H1 (cell line): ENCODE measurements around the gene NGEF. TPM values are rescaled to one million over a fixed set of nuclear protein-coding genes. Genes with fewer than 3 reads are reported as not detected.

ENCODE experiments used
- CTCF ChIA-PET: fragments of 300-600 bp; sonication (Branson Sonifier 250); formaldehyde crosslinking; loops from one replicate; lab custom pipeline; 2021; ENCODE audit not compliant: partially characterized antibody; lab: Charles Lee
- POLR2A ChIA-PET: fragments of 300-600 bp; sonication (Branson Sonifier 250); formaldehyde crosslinking; loops from one replicate; lab custom pipeline; 2021; ENCODE audit warnings: inconsistent platforms; ENCODE audit not compliant: partially characterized antibody; lab: Charles Lee
- DNase-seq, 2 experiments: peaks; one replicate each; pipeline versions ENCODE4 v3.0.0 to v3.0.0-alpha.2; 2010 to 2022; ENCODE audit warnings: low spot score in 2 of 2, low read depth in 1 of 2, mixed read lengths in 1 of 2
- FAIRE-seq: peaks from 2 replicates; lab custom pipeline; 2011; peaks lifted over from hg19 to GRCh38; lab: Jason Lieb, UNC
- H2AFZ ChIP-seq: 2 replicates; pipeline ENCODE4 v1.8.1; 2012; ENCODE audit warnings: low read length, inconsistent platforms
- H2AK5ac ChIP-seq: 2 replicates; pipeline ENCODE4 v1.6.1; 2013; ENCODE audit warnings: low read depth, low read length
- H2BK120ac ChIP-seq: replicated peaks from 2 replicates; pipeline ENCODE3; 2013; ENCODE audit warnings: low read depth, low read length, inconsistent platforms
- H2BK12ac ChIP-seq: 2 replicates; pipeline ENCODE4 v1.6.1; 2013; ENCODE audit warnings: low read depth, low read length
- H2BK15ac ChIP-seq: 2 replicates; pipeline ENCODE4 v1.6.1; 2013; ENCODE audit warnings: low read length
- H2BK20ac ChIP-seq: 2 replicates; pipeline ENCODE4 v1.6.1; 2013; ENCODE audit warnings: low read length
- H2BK5ac ChIP-seq: 2 replicates; pipeline ENCODE4 v1.6.1; 2013; ENCODE audit warnings: low read depth, low read length
- H3K14ac ChIP-seq: 2 replicates; pipeline ENCODE4 v1.6.1; 2013; ENCODE audit warnings: inconsistent platforms; ENCODE audit not compliant: insufficient read length
- H3K18ac ChIP-seq: 2 replicates; pipeline ENCODE4 v1.6.1; 2013; ENCODE audit warnings: low read length; ENCODE audit errors: extremely low read depth
- H3K23ac ChIP-seq: 2 replicates; pipeline ENCODE4 v1.6.1; 2013; ENCODE audit warnings: inconsistent platforms; ENCODE audit not compliant: insufficient read length
- H3K23me2 ChIP-seq: 2 replicates; pipeline ENCODE4 v1.6.1; 2013; ENCODE audit warnings: low read depth, low read length
- H3K27ac ChIP-seq: 2 replicates; pipeline ENCODE4 v1.6.1; 2011; ENCODE audit warnings: low read depth, low read length, inconsistent platforms
- H3K27me3 ChIP-seq, 4 experiments: replicated peaks in 1 of 4; 1 replicate in 1 of 4; 2 replicates in 3 of 4; pipeline versions ENCODE4 v1.6.1 to v1.8.1; 2011 to 2013; ENCODE audit warnings: low read length in 3 of 4, mild to moderate bottlenecking in 3 of 4, inconsistent platforms in 2 of 4, mixed read lengths in 2 of 4, moderate library complexity in 1 of 4; ENCODE audit not compliant: control insufficient read depth in 3 of 4, insufficient read depth in 3 of 4; ENCODE audit errors: extremely low read depth in 1 of 4
- H3K36me3 ChIP-seq, 4 experiments: 2 replicates each; pipeline versions ENCODE4 v1.6.1 to v1.8.1; 2011 to 2013; ENCODE audit warnings: mild to moderate bottlenecking in 4 of 4, low read length in 3 of 4, moderate library complexity in 2 of 4, control low read depth in 1 of 4, inconsistent platforms in 1 of 4; ENCODE audit not compliant: insufficient read depth in 4 of 4, control insufficient read depth in 2 of 4
- H3K4ac ChIP-seq: replicated peaks from 2 replicates; pipeline ENCODE3; 2013; ENCODE audit warnings: low read length, low read depth, mixed read lengths, inconsistent platforms; ENCODE audit not compliant: insufficient read length
- H3K4me1 ChIP-seq, 4 experiments: replicated peaks in 1 of 4; 1 replicate in 1 of 4; 2 replicates in 3 of 4; pipeline versions ENCODE4 v1.6.1 to v1.8.1; 2011 to 2013; ENCODE audit warnings: low read length in 3 of 4, inconsistent platforms in 2 of 4, mixed read lengths in 1 of 4; ENCODE audit not compliant: insufficient read depth in 4 of 4, control insufficient read depth in 3 of 4
- H3K4me2 ChIP-seq, 2 experiments: 2 replicates each; pipeline versions ENCODE4 v1.6.1 to v1.8.1; 2011 to 2013; ENCODE audit warnings: low read depth in 2 of 2, low read length in 2 of 2, control low read depth in 1 of 2, inconsistent platforms in 1 of 2, mild to moderate bottlenecking in 1 of 2; ENCODE audit not compliant: insufficient read depth in 1 of 2
- H3K4me3 ChIP-seq, 4 experiments: fragments of 200-600, 300-600 bp in 1 of 4; sonication (generic), shearing (Covaris generic), sonication (Bioruptor Twin) in 1 of 4; 2 replicates each; pipeline versions ENCODE4 v1.5.1 to v1.8.1; 2011 to 2016; ENCODE audit warnings: low read length in 4 of 4, low read depth in 3 of 4, control low read depth in 2 of 4, inconsistent platforms in 2 of 4, mild to moderate bottlenecking in 2 of 4, mixed read lengths in 1 of 4, moderate library complexity in 1 of 4; ENCODE audit not compliant: insufficient read depth in 2 of 4; ENCODE audit errors: extremely low read depth in 1 of 4
- H3K56ac ChIP-seq: replicated peaks from 2 replicates; pipeline ENCODE3; 2013; ENCODE audit warnings: low read depth, mild to moderate bottlenecking, mixed read lengths, low read length, inconsistent platforms; ENCODE audit not compliant: insufficient read length
- H3K79me1 ChIP-seq: 2 replicates; pipeline ENCODE4 v1.6.1; 2013; ENCODE audit warnings: low read depth, low read length, control low read depth
- H3K79me2 ChIP-seq, 2 experiments: 2 replicates each; pipeline versions ENCODE4 v1.6.1 to v1.8.1; 2012 to 2013; ENCODE audit warnings: low read length in 2 of 2, mild to moderate bottlenecking in 2 of 2, inconsistent platforms in 1 of 2; ENCODE audit not compliant: insufficient read depth in 2 of 2, control insufficient read depth in 1 of 2
- H3K9ac ChIP-seq, 4 experiments: replicated peaks in 1 of 4; 1 replicate in 1 of 4; 2 replicates in 3 of 4; pipeline versions ENCODE4 v1.6.1 to v1.8.1; 2011 to 2013; ENCODE audit warnings: low read depth in 3 of 4, low read length in 3 of 4, control low read depth in 2 of 4, mild to moderate bottlenecking in 2 of 4, moderate library complexity in 2 of 4, inconsistent platforms in 1 of 4; ENCODE audit errors: extremely low read depth in 1 of 4
- H3K9me3 ChIP-seq, 2 experiments: 2 replicates each; pipeline versions ENCODE4 v1.6.1 to v1.8.1; 2012 to 2013; ENCODE audit warnings: mild to moderate bottlenecking in 2 of 2, moderate library complexity in 2 of 2, control low read depth in 1 of 2, inconsistent platforms in 1 of 2, low read depth in 1 of 2, low read length in 1 of 2, mixed read lengths in 1 of 2; ENCODE audit not compliant: insufficient read depth in 2 of 2
- H4K20me1 ChIP-seq, 2 experiments: replicated peaks in 1 of 2; 2 replicates each; pipeline versions ENCODE3 to v1.8.1; 2011 to 2013; ENCODE audit warnings: inconsistent platforms in 2 of 2, low read length in 2 of 2, mild to moderate bottlenecking in 1 of 2; ENCODE audit not compliant: insufficient read depth in 2 of 2, control insufficient read depth in 1 of 2
- H4K5ac ChIP-seq: 2 replicates; pipeline ENCODE4 v1.6.1; 2013; ENCODE audit warnings: low read length, low read depth, mixed read lengths, inconsistent platforms; ENCODE audit not compliant: insufficient read length
- H4K8ac ChIP-seq: 2 replicates; pipeline ENCODE4 v1.8.0; 2013; ENCODE audit warnings: mild to moderate bottlenecking, moderate library complexity, low read length, inconsistent platforms; ENCODE audit not compliant: insufficient read depth; ENCODE audit errors: extremely low read depth
- H4K91ac ChIP-seq: replicated peaks from 2 replicates; pipeline ENCODE3; 2013; ENCODE audit warnings: low read length, mixed read lengths, inconsistent platforms; ENCODE audit not compliant: insufficient read length
- BRCA1 ChIP-seq: IDR thresholded peaks from 2 replicates; pipeline ENCODE4 v1.6.1; 2012; ENCODE audit warnings: low read depth, low read length, improper control_type of control experiment
- CBX5 ChIP-seq: fragments of 300-800, 300-1000 bp; sonication (generic); IDR thresholded peaks from 2 replicates; pipeline ENCODE4 v1.7.1; 2016; ENCODE audit warnings: antibody characterized with exemption, low read length, low read depth
- CHD2 ChIP-seq: IDR thresholded peaks from 2 replicates; pipeline ENCODE4 v1.6.1; 2012; ENCODE audit warnings: low read length, improper control_type of control experiment
- EGR1 ChIP-seq: IDR thresholded peaks from 2 replicates; pipeline ENCODE4 v1.6.1; 2011; ENCODE audit warnings: low read depth, low read length, borderline replicate concordance
- GABPA ChIP-seq: IDR thresholded peaks from 2 replicates; pipeline ENCODE4 v1.6.1; 2011; ENCODE audit warnings: mild to moderate bottlenecking, low read length, moderate library complexity, borderline replicate concordance; ENCODE audit not compliant: insufficient read depth
- GTF2F1 ChIP-seq: IDR thresholded peaks from 2 replicates; pipeline ENCODE4 v1.6.1; 2012; ENCODE audit warnings: low read depth, low read length, improper control_type of control experiment, borderline replicate concordance
- JUND ChIP-seq: IDR thresholded peaks from 2 replicates; pipeline ENCODE4 v1.6.1; 2011; ENCODE audit warnings: mild to moderate bottlenecking, improper control_type of control experiment, low read length
- KDM5A ChIP-seq: fragments of 200-600 bp; IDR thresholded peaks from 2 replicates; pipeline ENCODE4 v1.7.1; 2012; ENCODE audit warnings: mild to moderate bottlenecking, low read length, inconsistent platforms, mixed read lengths
- POLR2A ChIP-seq, 2 experiments: IDR thresholded peaks; 1 replicate in 1 of 2; 2 replicates in 1 of 2; pipeline ENCODE4 v1.6.1; 2011; ENCODE audit warnings: low read depth in 2 of 2, low read length in 2 of 2, mild to moderate bottlenecking in 2 of 2; ENCODE audit errors: control extremely low read depth in 1 of 2
- RAD21 ChIP-seq, 2 experiments: IDR thresholded peaks in 1 of 2; conservative IDR thresholded peaks in 1 of 2; 2 replicates each; pipeline ENCODE4 v1.6.1; 2011; ENCODE audit warnings: low read depth in 2 of 2, low read length in 2 of 2, improper control_type of control experiment in 1 of 2, inconsistent platforms in 1 of 2, mild to moderate bottlenecking in 1 of 2, moderate library complexity in 1 of 2
- SRF ChIP-seq: IDR thresholded peaks from 2 replicates; pipeline ENCODE4 v1.6.1; 2011; ENCODE audit warnings: mild to moderate bottlenecking, low read depth, low read length, moderate library complexity
- TCF12 ChIP-seq: IDR thresholded peaks from 2 replicates; pipeline ENCODE4 v1.6.1; 2011; ENCODE audit warnings: low read depth, mild to moderate bottlenecking, low read length
- WGBS, 2 experiments: shearing (Covaris generic) in 1 of 2; methylation state at CpG; one replicate each; pipeline versions ENCODE4 v1.1.6 to v1.1.7; 2013 to 2015; ENCODE audit warnings: low lambda C conversion rate in 2 of 2, mixed read lengths in 2 of 2, inconsistent platforms in 1 of 2, low coverage in 1 of 2, missing lambda C conversion rate in 1 of 2; ENCODE audit not compliant: insufficient replicate concordance in 2 of 2, insufficient coverage in 1 of 2, insufficient read length in 1 of 2; ENCODE audit errors: extremely low coverage in 1 of 2, missing lambda C conversion rate in 1 of 2; 5-methylcytosine and 5-hydroxymethylcytosine counted together
- polyA plus RNA-seq, 7 experiments: library from polyadenylated mRNA; depleted of rRNA in 3 of 7; stranded (reverse) in 5 of 7; unstranded in 2 of 7; fragments of >200 nt in 5 of 7; fragments of 200-250 nt in 2 of 7; gene quantifications; 1 replicate in 5 of 7; 2 replicates in 1 of 7; 4 replicates in 1 of 7; pipeline versions ENCODE4 v1.2.1 to v1.2.3, GENCODE V29; 2011 to 2013; ENCODE audit warnings: missing spikeins in 2 of 7, mixed read lengths in 2 of 7
- total RNA-seq: library from RNA; stranded (reverse); fragmentation: NEBNext Ultra II Directional; extraction: Animal tissue kit (Norgen Biotek cat#: 25700); gene quantifications from 2 replicates; pipeline ENCODE4 v1.2.1, GENCODE V29; 2021
- TF ChIP-seq, protein P1 (sequence below): IDR thresholded peaks from 2 replicates; pipeline ENCODE4 v1.6.1; 2011; ENCODE audit warnings: low read length, improper control_type of control experiment

The NGEF gene
- total and polyA plus RNA-seq, 2 of the 8 experiments (the other 6 are each of a cell fraction or from before 2014, with no cell fraction given): 2.7 to 3.2 TPM

DNA sequence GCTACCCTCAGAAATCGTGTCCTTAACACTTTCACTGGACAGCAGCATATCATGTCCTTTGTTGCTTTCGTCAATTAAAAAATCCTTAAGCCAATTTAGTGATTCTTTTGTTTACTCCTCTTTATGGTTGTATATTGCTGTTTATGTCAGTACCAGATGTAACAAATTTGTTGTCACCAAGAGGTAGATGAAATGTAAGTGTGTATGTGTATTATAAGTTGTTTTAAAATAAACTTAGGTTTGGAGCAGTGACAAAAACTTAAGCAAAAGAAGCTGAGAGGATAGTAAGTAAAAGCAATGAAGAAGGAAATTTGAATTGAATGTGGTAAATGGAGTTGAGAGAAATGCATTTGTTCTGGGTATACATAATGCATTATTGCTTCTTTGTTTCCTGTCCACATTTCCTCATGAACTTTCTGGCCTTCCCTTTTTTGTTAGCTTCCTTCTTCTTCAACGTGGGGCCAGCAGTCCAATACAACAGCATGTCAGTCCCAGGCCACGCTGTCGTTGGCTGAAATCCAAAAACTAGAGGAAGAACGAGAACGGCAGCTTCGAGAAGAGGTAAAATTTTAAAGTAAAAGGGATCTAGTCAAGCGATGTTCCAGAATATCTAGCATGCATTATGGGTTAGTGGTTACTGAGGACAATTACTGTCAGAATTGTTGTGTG is 173.5 kb downstream of the NGEF start:
- Histone ChIP-seq H3K4me1 (no peaks in the 10 kb centered on the region), H3K4me2 (no peak overlapping the region), H2BK20ac (no peak overlapping the region), H3K18ac (no peak overlapping the region), H4K5ac (no peak overlapping the region), H2BK5ac (no peak overlapping the region), H3K36me3 (peaks cover 5 to 41% (median 25%) of the 10 kb centered on the region in 4 experiments), H3K79me1 (no peaks in the 10 kb centered on the region), H3K4me3 (no peak overlapping the region), H2BK12ac (no peak overlapping the region), H3K56ac (no peak overlapping the region), H3K23ac (no peak overlapping the region), H4K91ac (no peak overlapping the region), H2AK5ac (no peak overlapping the region), H3K27me3 (no peaks in the 10 kb centered on the region), H3K9ac (no peak overlapping the region), H4K8ac (no peak overlapping the region), H2BK15ac (no peak overlapping the region), H4K20me1 (no peaks in the 10 kb centered on the region), H3K4ac (no peak overlapping the region), H2BK120ac (no peak overlapping the region), H3K9me3 (no peaks in the 10 kb centered on the region), H3K79me2 (no peaks in the 10 kb centered on the region), H3K14ac (no peak overlapping the region), H2AFZ (no peak overlapping the region), H3K23me2 (no peaks in the 10 kb centered on the region), H3K27ac (no peak overlapping the region)
- ChIA-PET CTCF (interaction anchor here (1.0 kb wide), 1 partner anchor 144 kb away, joined by 3 read pairs; no protein-coding TSS in a partner anchor), POLR2A (no interaction called here)
- WGBS, 2 experiments: 82% methylated on average over 9 of the region's 9 CpGs; no CpG with 5 or more reads in 1 of the 2 experiments
- no peak for FAIRE-seq
- no peak for DNase-seq
- TF ChIP-seq GTF2F1: no peak
- no peak for TF ChIP-seq RAD21 (IDR thresholded peaks at IDR 0.05 in 1 of 2, conservative IDR thresholded peaks at IDR 0.05 in 1 of 2; ENCODE audit: low read depth in 2 of 2, low read length in 2 of 2)
- no peak for TF ChIP-seq KDM5A
- TF ChIP-seq, protein P1, sequence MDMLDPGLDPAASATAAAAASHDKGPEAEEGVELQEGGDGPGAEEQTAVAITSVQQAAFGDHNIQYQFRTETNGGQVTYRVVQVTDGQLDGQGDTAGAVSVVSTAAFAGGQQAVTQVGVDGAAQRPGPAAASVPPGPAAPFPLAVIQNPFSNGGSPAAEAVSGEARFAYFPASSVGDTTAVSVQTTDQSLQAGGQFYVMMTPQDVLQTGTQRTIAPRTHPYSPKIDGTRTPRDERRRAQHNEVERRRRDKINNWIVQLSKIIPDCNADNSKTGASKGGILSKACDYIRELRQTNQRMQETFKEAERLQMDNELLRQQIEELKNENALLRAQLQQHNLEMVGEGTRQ: no peak
- no peak for TF ChIP-seq CBX5
- no peak for TF ChIP-seq GABPA
- TF ChIP-seq CHD2: no peak
- TF ChIP-seq TCF12: no peak
- no peak for TF ChIP-seq POLR2A (IDR thresholded peaks at IDR 0.05; ENCODE audit: control extremely low read depth in 1 of 2, low read depth in 2 of 2, low read length in 2 of 2)
- TF ChIP-seq JUND: no peak
- no peak for TF ChIP-seq BRCA1
- TF ChIP-seq EGR1: no peak
- TF ChIP-seq SRF: no peak
